Vagina (tissue), 2 donors: ENCODE results near the gene ZNF292. TPM values are rescaled to one million over a fixed set of nuclear protein-coding genes. Genes with fewer than 3 reads are reported as not detected.

Experiments
- DNase-seq, 2 donors: peaks; one replicate each; pipeline ENCODE4 v3.0.0-alpha.2; 2017; ENCODE audit errors: extremely low spot score in 2 of 2
- H3K27ac ChIP-seq: fragments of 200-600 bp; sonication (generic); one replicate; pipeline ENCODE4 v1.5.1; 2019
- H3K27me3 ChIP-seq: fragments of 200-600 bp; sonication (generic); one replicate; pipeline ENCODE4 v1.5.1; 2019
- H3K36me3 ChIP-seq, 2 donors: fragments of 200-600 bp; sonication (generic); one replicate each; pipeline ENCODE4 v1.5.1; 2017 to 2019
- H3K4me1 ChIP-seq: fragments of 200-600 bp; sonication (generic); one replicate; pipeline ENCODE4 v1.5.1; 2019
- H3K4me3 ChIP-seq, 2 donors: fragments of 200-600 bp; sonication (generic); 1 replicate in 1 of 2; 2 replicates in 1 of 2; pipeline ENCODE4 v1.5.1; 2016 to 2019
- H3K9me3 ChIP-seq: fragments of 200-600 bp; sonication (generic); one replicate; pipeline ENCODE4 v1.5.1; 2019
- POLR2A ChIP-seq, 2 donors: fragments of 450-650 bp; IDR thresholded peaks; one replicate each; pipeline ENCODE4 v1.6.1; 2017; ENCODE audit warnings: antibody characterized with exemption in 2 of 2, mild to moderate bottlenecking in 2 of 2, moderate library complexity in 2 of 2
- POLR2AphosphoS5 ChIP-seq, 2 donors: sonication (generic); formaldehyde crosslinking; IDR thresholded peaks; one replicate each; pipeline ENCODE4 v1.9.0; 2017; ENCODE audit warnings: antibody characterized with exemption in 2 of 2, mild to moderate bottlenecking in 2 of 2, low read depth in 1 of 2; ENCODE audit not compliant: insufficient read depth in 1 of 2
- intact Hi-C: fragments of 100-400 bp; cut with DNase I; formaldehyde crosslinking; loops from one replicate; pipeline ENCODE4 v1.15.1; 2023
- total RNA-seq: library from RNA; depleted of rRNA; stranded (reverse); fragments of >200 nt; gene quantifications from one replicate; pipeline ENCODE4 v1.2.3, GENCODE V29; 2016
- TF ChIP-seq, protein P1 (sequence below), 3 experiments: fragments of 450-650 bp in 2 of 3; fragments of 200-600 bp in 1 of 3; sonication (generic) in 1 of 3; IDR thresholded peaks; one replicate each; pipeline ENCODE4 v1.5.1; 2017 to 2019; ENCODE audit warnings: antibody characterized with exemption in 3 of 3, mild to moderate bottlenecking in 2 of 3, moderate library complexity in 2 of 3

ZNF292 gene
- total RNA-seq, 1 donor from 2014 or later: 41.5 TPM

DNA sequence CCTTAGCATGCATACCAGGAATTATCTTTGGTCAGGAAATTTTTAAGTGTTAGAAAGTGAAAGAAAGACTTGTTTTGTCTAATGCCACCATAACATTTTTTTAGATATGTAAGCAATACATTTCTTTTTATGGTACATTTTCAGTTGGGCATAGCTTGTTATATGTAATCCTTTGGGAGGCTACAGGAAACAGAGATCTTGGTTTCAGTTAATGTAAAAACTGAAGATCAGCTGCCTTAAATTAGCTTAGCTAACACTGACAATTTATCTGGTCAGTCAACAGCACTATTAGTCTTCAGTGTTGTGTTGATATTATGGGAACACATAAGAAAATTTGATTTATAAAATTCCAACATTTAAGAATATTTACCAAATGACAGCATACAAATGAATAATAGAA, 88.4 kb downstream of the ZNF292 start:
- intact Hi-C loops: no loop called here

DNA sequence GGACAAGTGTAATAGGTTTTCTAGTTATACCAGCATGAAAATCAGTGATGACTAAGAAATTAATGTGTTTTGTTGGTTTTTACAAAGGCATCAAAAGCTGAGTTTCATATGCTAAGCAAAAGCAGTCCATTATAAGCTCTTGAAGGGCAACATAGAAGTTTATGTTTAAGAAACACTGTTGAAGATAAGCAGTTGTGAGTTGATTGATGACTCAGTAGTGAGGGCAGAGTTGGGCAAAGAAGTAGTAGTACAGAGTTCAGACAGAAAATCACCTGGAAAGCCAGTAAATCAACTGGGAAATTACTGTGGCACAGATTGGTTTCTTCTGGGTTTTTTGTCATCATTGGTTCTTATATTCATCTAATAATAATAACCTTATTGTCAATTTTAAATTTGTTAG, 89.0 kb downstream of the ZNF292 start:
- H3K27me3 ChIP-seq: no peaks in the 10 kb centered on the region
- H3K9me3 ChIP-seq: no peaks in the 10 kb centered on the region
- peaks cover 3 to 50% of the 10 kb centered on the region in 2 donors for H3K36me3 ChIP-seq
- no peak overlapping the region for H3K4me3 ChIP-seq
- H3K4me1 ChIP-seq: no peaks in the 10 kb centered on the region
- TF ChIP-seq POLR2AphosphoS5 (IDR thresholded peaks at IDR 0.05; ENCODE audit: insufficient read depth in 1 of 2, low read depth in 1 of 2) (no peak), POLR2A (IDR thresholded peaks at IDR 0.05) (no peak)
- TF ChIP-seq, protein P1, sequence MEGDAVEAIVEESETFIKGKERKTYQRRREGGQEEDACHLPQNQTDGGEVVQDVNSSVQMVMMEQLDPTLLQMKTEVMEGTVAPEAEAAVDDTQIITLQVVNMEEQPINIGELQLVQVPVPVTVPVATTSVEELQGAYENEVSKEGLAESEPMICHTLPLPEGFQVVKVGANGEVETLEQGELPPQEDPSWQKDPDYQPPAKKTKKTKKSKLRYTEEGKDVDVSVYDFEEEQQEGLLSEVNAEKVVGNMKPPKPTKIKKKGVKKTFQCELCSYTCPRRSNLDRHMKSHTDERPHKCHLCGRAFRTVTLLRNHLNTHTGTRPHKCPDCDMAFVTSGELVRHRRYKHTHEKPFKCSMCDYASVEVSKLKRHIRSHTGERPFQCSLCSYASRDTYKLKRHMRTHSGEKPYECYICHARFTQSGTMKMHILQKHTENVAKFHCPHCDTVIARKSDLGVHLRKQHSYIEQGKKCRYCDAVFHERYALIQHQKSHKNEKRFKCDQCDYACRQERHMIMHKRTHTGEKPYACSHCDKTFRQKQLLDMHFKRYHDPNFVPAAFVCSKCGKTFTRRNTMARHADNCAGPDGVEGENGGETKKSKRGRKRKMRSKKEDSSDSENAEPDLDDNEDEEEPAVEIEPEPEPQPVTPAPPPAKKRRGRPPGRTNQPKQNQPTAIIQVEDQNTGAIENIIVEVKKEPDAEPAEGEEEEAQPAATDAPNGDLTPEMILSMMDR (IDR thresholded peaks at IDR 0.05): no peak
- H3K27ac ChIP-seq: no peak overlapping the region
- intact Hi-C loops: no loop called here
- no peak for DNase-seq

More for the DNA sequence above, 88.4 kb downstream of the ZNF292 start:
- no peaks in the 10 kb centered on the region for H3K27me3 ChIP-seq
- no peak for DNase-seq
- no peaks in the 10 kb centered on the region for H3K4me1 ChIP-seq
- TF ChIP-seq POLR2A (IDR thresholded peaks at IDR 0.05): no peak
- TF ChIP-seq POLR2AphosphoS5 (IDR thresholded peaks at IDR 0.05; ENCODE audit: insufficient read depth in 1 of 2, low read depth in 1 of 2): no peak
- TF ChIP-seq, protein P1 (IDR thresholded peaks at IDR 0.05): no peak
- no peak overlapping the region for H3K4me3 ChIP-seq
- peaks cover 3 to 45% of the 10 kb centered on the region in 2 donors for H3K36me3 ChIP-seq
- H3K27ac ChIP-seq: no peak overlapping the region
- H3K9me3 ChIP-seq: no peaks in the 10 kb centered on the region

DNA sequence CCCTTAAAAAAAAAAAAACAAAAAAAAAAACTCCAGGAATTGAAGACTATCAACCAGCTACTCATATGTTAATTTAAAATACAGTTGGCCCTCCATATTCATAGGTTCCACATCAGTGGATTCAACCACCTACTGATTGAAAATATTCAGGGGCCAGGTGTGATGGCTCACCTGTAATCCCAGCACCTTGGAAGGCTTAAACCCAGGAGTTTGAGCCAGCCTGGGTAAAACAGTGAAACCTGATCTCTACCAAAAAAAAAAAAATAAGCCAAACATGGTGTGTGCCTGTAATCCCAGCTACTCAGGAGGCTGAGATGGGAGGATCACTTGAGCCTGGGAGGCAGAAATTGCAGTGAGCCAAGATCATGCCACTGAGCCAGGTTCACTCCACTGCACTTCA, 94.7 kb downstream of the ZNF292 start:
- Histone ChIP-seq H3K9me3 (no peaks in the 10 kb centered on the region), H3K36me3 (peaks cover 3 to 66% of the 10 kb centered on the region in 2 donors), H3K4me1 (no peaks in the 10 kb centered on the region), H3K4me3 (no peak overlapping the region), H3K27me3 (no peaks in the 10 kb centered on the region), H3K27ac (no peak overlapping the region)
- TF ChIP-seq POLR2AphosphoS5 (IDR thresholded peaks at IDR 0.05; ENCODE audit: insufficient read depth in 1 of 2, low read depth in 1 of 2) (no peak), POLR2A (IDR thresholded peaks at IDR 0.05) (no peak)
- TF ChIP-seq, protein P1 (IDR thresholded peaks at IDR 0.05): no peak
- no peak for DNase-seq
- intact Hi-C loops: no loop called here

DNA sequence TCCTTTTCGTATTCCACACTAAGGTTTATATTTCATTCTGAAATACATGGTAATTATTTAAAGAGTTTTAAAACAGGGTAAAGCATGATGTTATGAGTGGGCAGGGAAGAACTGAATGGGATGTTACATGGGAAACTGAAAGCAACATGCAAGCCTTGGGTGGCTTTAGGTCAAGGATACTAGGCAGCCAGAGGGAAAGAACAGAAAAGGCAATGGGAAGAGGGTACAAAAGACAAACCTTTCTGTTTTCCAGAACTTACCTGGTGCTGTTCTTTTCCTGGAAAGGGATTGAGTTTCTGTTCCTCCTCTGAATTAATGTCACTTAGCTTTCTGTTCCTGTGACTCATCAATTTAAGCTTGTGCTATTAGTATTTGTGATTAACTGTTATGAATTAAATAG, 95.9 kb downstream of the ZNF292 start:
- Histone ChIP-seq H3K9me3 (no peaks in the 10 kb centered on the region), H3K36me3 (peaks cover 6 to 66% of the 10 kb centered on the region in 2 donors), H3K4me3 (no peak overlapping the region), H3K27ac (no peak overlapping the region), H3K4me1 (no peaks in the 10 kb centered on the region), H3K27me3 (no peaks in the 10 kb centered on the region)
- DNase-seq: no peak
- TF ChIP-seq, protein P1 (IDR thresholded peaks at IDR 0.05): no peak
- TF ChIP-seq POLR2A (IDR thresholded peaks at IDR 0.05) (no peak), POLR2AphosphoS5 (IDR thresholded peaks at IDR 0.05; ENCODE audit: insufficient read depth in 1 of 2, low read depth in 1 of 2) (no peak)
- intact Hi-C loops: no loop called here

DNA sequence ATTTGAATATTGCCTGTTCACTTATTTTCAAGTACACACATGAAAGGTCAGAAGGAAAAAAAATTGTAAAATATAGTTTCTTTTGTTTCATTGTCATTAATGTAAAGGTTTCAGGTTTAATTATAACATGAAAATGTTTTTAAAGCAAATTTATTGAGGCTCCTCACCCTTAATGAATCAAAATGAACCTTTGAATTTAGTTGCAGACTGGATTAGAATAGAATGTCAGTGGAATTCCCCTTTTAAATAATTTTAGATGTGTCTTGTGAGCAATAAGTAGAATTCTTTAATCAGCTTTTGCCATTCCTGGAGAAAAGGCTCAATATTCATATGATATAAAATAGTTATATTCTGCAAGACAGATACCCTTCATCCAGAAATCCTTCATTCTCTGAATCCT, 96.4 kb downstream of the ZNF292 start:
- no peak for DNase-seq
- H3K4me1 ChIP-seq: no peaks in the 10 kb centered on the region
- TF ChIP-seq POLR2A (IDR thresholded peaks at IDR 0.05) (no peak), POLR2AphosphoS5 (IDR thresholded peaks at IDR 0.05; ENCODE audit: insufficient read depth in 1 of 2, low read depth in 1 of 2) (no peak)
- TF ChIP-seq, protein P1 (IDR thresholded peaks at IDR 0.05): no peak
- intact Hi-C loops: no loop called here
- H3K36me3 ChIP-seq: peaks cover 6 to 64% of the 10 kb centered on the region in 2 donors
- no peaks in the 10 kb centered on the region for H3K9me3 ChIP-seq
- no peaks in the 10 kb centered on the region for H3K27me3 ChIP-seq
- no peak overlapping the region for H3K27ac ChIP-seq
- no peak overlapping the region for H3K4me3 ChIP-seq
